ENCODE results near the gene GTF2A2.

Gene GTF2A2

GRCh38 chr15:59694779-59695178 is 37.5 kb upstream of the GTF2A2 start:
- TF ChIP-seq CTCF (IDR thresholded peaks at IDR 0.05; ENCODE audit: control insufficient read depth, insufficient read depth, low read depth, low read length, missing control alignments) = no peak
- no peak overlapping the region for H3K4me3 ChIP-seq (ENCODE audit: control insufficient read depth, low read depth, low read length)

GRCh38 chr15:59691194-59691805 is 34.0 kb upstream of the GTF2A2 start:
- peak; percentile 57 for TF ChIP-seq CTCF (IDR thresholded peaks at IDR 0.05; ENCODE audit: control insufficient read depth, insufficient read depth, low read depth, low read length, missing control alignments)
- DNase-seq (ENCODE audit: low read depth) = no peak
- no peak overlapping the region for H3K4me3 ChIP-seq (ENCODE audit: control insufficient read depth, low read depth, low read length)

More at GRCh38 chr15:59694779-59695178, 37.5 kb upstream of the GTF2A2 start:
- DNase-seq (ENCODE audit: low read depth) = no peak

GRCh38 chr15:59689626-59690236 is 32.4 kb upstream of the GTF2A2 start:
- no peak for TF ChIP-seq CTCF (IDR thresholded peaks at IDR 0.05; ENCODE audit: control insufficient read depth, insufficient read depth, low read depth, low read length, missing control alignments)
- H3K4me3 ChIP-seq (ENCODE audit: control insufficient read depth, low read depth, low read length) = peak overlapping the region; percentile 79
- no peak for DNase-seq (ENCODE audit: low read depth)

- peak within 1 kb of the TSS; percentile 79 for H3K4me3 ChIP-seq (ENCODE audit: control insufficient read depth, low read depth, low read length)
- peak; percentile 92 for DNase-seq (ENCODE audit: low read depth)
- no peak for TF ChIP-seq CTCF (IDR thresholded peaks at IDR 0.05; ENCODE audit: control insufficient read depth, insufficient read depth, low read depth, low read length, missing control alignments)
These were observed 31.7 kb upstream of the GTF2A2 start, which contains the start of gene BNIP2 for GRCh38 chr15:59688782-59689625. Gene BNIP2 (minus strand): TSS chr15:59689320. CDS start chr15:59682457, 6,863 bp downstream.

GRCh38 chr15:59688423-59688781 is 31.1 kb upstream of the GTF2A2 start:
- TF ChIP-seq CTCF (IDR thresholded peaks at IDR 0.05; ENCODE audit: control insufficient read depth, insufficient read depth, low read depth, low read length, missing control alignments) = no peak
- H3K4me3 ChIP-seq (ENCODE audit: control insufficient read depth, low read depth, low read length) = peak overlapping the region; percentile 79
- peak; percentile 48 for DNase-seq (ENCODE audit: low read depth)

- TF ChIP-seq CTCF (IDR thresholded peaks at IDR 0.05; ENCODE audit: control insufficient read depth, insufficient read depth, low read depth, low read length, missing control alignments) = peak; percentile 3
- DNase-seq (ENCODE audit: low read depth) = no peak
- peak overlapping the region; percentile 79 for H3K4me3 ChIP-seq (ENCODE audit: control insufficient read depth, low read depth, low read length)
These were observed 30.5 kb upstream of the GTF2A2 start for GRCh38 chr15:59687836-59688235.

All from AG09309 (cell line).